Stromal cell of bone marrow (primary cell): Measurements from ENCODE around the gene ANXA2R.
"Not testable (repeated sequence)": the region's sequence is repeated elsewhere in the genome, so short reads cannot be mapped to it uniquely, and the experiment has no call there.

ENCODE experiments used
- DNase-seq: peaks from one replicate; pipeline ENCODE4 v3.0.0-alpha.2; 2012; ENCODE audit warnings: low read depth

ANXA2R gene

GRCh38 chr5:43033841-43034590, 6.1 kb downstream of the ANXA2R start:
- DNase-seq: no peak

- no peak for DNase-seq
These were observed 12.9 kb downstream of the ANXA2R start for GRCh38 chr5:43027054-43027785.

- DNase-seq: not testable (repeated sequence)
These were observed 14.8 kb downstream of the ANXA2R start for GRCh38 chr5:43025184-43025950.

GRCh38 chr5:43024217-43024616, 15.9 kb downstream of the ANXA2R start:
- no peak for DNase-seq

GRCh38 chr5:43021151-43021550, 19.0 kb downstream of the ANXA2R start:
- no peak for DNase-seq

- no peak for DNase-seq
These were observed 19.7 kb downstream of the ANXA2R start for GRCh38 chr5:43020399-43020746.

GRCh38 chr5:43019614-43020398, 20.3 kb downstream of the ANXA2R start:
- DNase-seq: no peak

GRCh38 chr5:43019291-43019613, 20.9 kb downstream of the ANXA2R start:
- DNase-seq: no peak

GRCh38 chr5:43017428-43017815, 22.7 kb downstream of the ANXA2R start:
- DNase-seq: no peak

GRCh38 chr5:43016217-43016779, 23.8 kb downstream of the ANXA2R start:
- no peak for DNase-seq

GRCh38 chr5:43014522-43014921, 25.6 kb downstream of the ANXA2R start:
- no peak for DNase-seq

GRCh38 chr5:43010935-43011315, 29.2 kb downstream of the ANXA2R start:
- no peak for DNase-seq

GRCh38 chr5:43008363-43009153, 31.6 kb downstream of the ANXA2R start:
- peak; percentile 84 for DNase-seq

GRCh38 chr5:43007911-43008362, 32.2 kb downstream of the ANXA2R start:
- DNase-seq: peak; percentile 60

- DNase-seq: peak; percentile 81
These were observed 32.7 kb downstream of the ANXA2R start for GRCh38 chr5:43007246-43007910.

GRCh38 chr5:43006424-43007202, 33.5 kb downstream of the ANXA2R start:
- DNase-seq: no peak

- no peak for DNase-seq
These were observed 35.1 kb downstream of the ANXA2R start for GRCh38 chr5:43005031-43005430.

- DNase-seq: no peak
These were observed 38.4 kb downstream of the ANXA2R start for GRCh38 chr5:43001748-43002147.

- DNase-seq: no peak
These were observed 39.2 kb downstream of the ANXA2R start for GRCh38 chr5:43000914-43001313.
